Lower leg skin (tissue), 4 donors: ENCODE data around the gene UNC45A. TPM values are rescaled to one million over a fixed set of nuclear protein-coding genes. Genes with fewer than 3 reads are reported as not detected.
A peak's percentile ranks its signal among the peaks of the same experiment; 100 is the strongest.

Source experiments
- DNase-seq, 2 donors: peaks; one replicate each; pipeline ENCODE4 v3.0.0-alpha.2; 2019; ENCODE audit warnings: low spot score in 2 of 2
- H3K4me3 ChIP-seq: fragments of 200-600 bp; sonication (generic); 2 replicates; pipeline ENCODE4 v1.5.1; 2017; ENCODE audit warnings: mild to moderate bottlenecking, low read depth; ENCODE audit not compliant: poor library complexity, severe bottlenecking
- CTCF ChIP-seq, 3 donors: fragments of 450-650 bp; IDR thresholded peaks; one replicate each; pipeline ENCODE4 v1.5.1; 2016; ENCODE audit warnings: antibody characterized with exemption in 3 of 3, mild to moderate bottlenecking in 3 of 3, moderate library complexity in 2 of 3
- POLR2A ChIP-seq, 2 donors: fragments of 450-650 bp; IDR thresholded peaks; one replicate each; pipeline ENCODE4 v1.6.1; 2016 to 2017; ENCODE audit warnings: antibody characterized with exemption in 2 of 2, mild to moderate bottlenecking in 1 of 2, moderate library complexity in 1 of 2
- WGBS, 2 donors: methylation state at CpG; one replicate each; pipeline ENCODE4 v1.1.5; 2018; 5-methylcytosine and 5-hydroxymethylcytosine counted together
- intact Hi-C: fragments of 100-400 bp; cut with DNase I; formaldehyde crosslinking; loops from one replicate; pipeline ENCODE4 v1.15.0; 2023; ENCODE audit warnings: low total_unique reads
- total RNA-seq, 4 donors: library from RNA; depleted of rRNA; stranded (reverse); fragments of >200 nt; gene quantifications; one replicate each; pipeline ENCODE4 v1.1.0, GENCODE V29; 2016

Gene UNC45A
- total RNA-seq, 4 donors from 2014 or later: 56.5 to 79.1 (median 68.2) TPM

GRCh38 chr15:90902840-90903732 is 32.0 kb upstream of the UNC45A start, which contains the start of gene MAN2A2:
TSS of gene MAN2A2 (plus strand) at chr15:90903302. CDS start at chr15:90904208, 906 bp downstream.
- H3K4me3 ChIP-seq: peak within 1 kb of the TSS; percentile 82
- WGBS, 2 donors: 0 to 2% methylated on average over 30 to 46 of the region's 81 CpGs
- DNase-seq: peak in 1 of 2 donors; percentile 90
- TF ChIP-seq POLR2A (IDR thresholded peaks at IDR 0.05) (no peak), CTCF (IDR thresholded peaks at IDR 0.05) (no peak)
- intact Hi-C loops: no loop called here

- TF ChIP-seq POLR2A (IDR thresholded peaks at IDR 0.05) (no peak), CTCF (IDR thresholded peaks at IDR 0.05) (no peak)
- 54 to 63% methylated on average over 18 of the region's 18 CpGs for WGBS, 2 donors
- H3K4me3 ChIP-seq: peak overlapping the region; percentile 82
- DNase-seq: no peak
- intact Hi-C loops: no loop called here
These were observed 31.1 kb upstream of the UNC45A start for GRCh38 chr15:90903733-90904536.

GRCh38 chr15:90904746-90905145 is 30.3 kb upstream of the UNC45A start:
- TF ChIP-seq POLR2A (IDR thresholded peaks at IDR 0.05): no peak
- TF ChIP-seq CTCF (IDR thresholded peaks at IDR 0.05): no peak
- intact Hi-C loops: no loop called here
- H3K4me3 ChIP-seq: no peak overlapping the region
- no peak for DNase-seq
- WGBS, 2 donors: 96 to 98% methylated on average over 9 of the region's 9 CpGs

GRCh38 chr15:90905306-90906180 is 29.5 kb upstream of the UNC45A start:
- H3K4me3 ChIP-seq: no peak overlapping the region
- 93 to 97% methylated on average over 27 to 28 of the region's 28 CpGs for WGBS, 2 donors
- intact Hi-C loops: no loop called here
- no peak for DNase-seq
- no peak for TF ChIP-seq POLR2A (IDR thresholded peaks at IDR 0.05)
- no peak for TF ChIP-seq CTCF (IDR thresholded peaks at IDR 0.05)

- no peak for DNase-seq
- TF ChIP-seq CTCF (IDR thresholded peaks at IDR 0.05): no peak
- no peak for TF ChIP-seq POLR2A (IDR thresholded peaks at IDR 0.05)
- WGBS, 2 donors: 93 to 96% methylated on average over 11 of the region's 11 CpGs
- H3K4me3 ChIP-seq: no peak overlapping the region
- intact Hi-C loops: no loop called here
These were observed 28.8 kb upstream of the UNC45A start for GRCh38 chr15:90906181-90906849.
